HEK293 (cell line): ENCODE results near the gene SLC66A2.
"Not testable (repeated sequence)": the region's sequence is repeated elsewhere in the genome, so short reads cannot be mapped to it uniquely, and the experiment has no call there.

Experiments used
- CTCF ChIA-PET: fragments of 350-600 bp; formaldehyde crosslinking; extraction: SDS; loops from one replicate; lab custom pipeline; 2021; ENCODE audit warnings: antibody characterized with exemption; lab: Yijun Ruan, JAX
- POLR2A ChIA-PET: fragments of 300-600 bp; formaldehyde crosslinking; extraction: SDS; loops from one replicate; lab custom pipeline; 2020; ENCODE audit warnings: antibody characterized with exemption, inconsistent platforms; lab: Yijun Ruan, JAX
- H3K27ac ChIP-seq: fragments of 200-500 bp; sonication (Bioruptor generic); 2 replicates; pipeline ENCODE4 v1.5.1; 2014; ENCODE audit warnings: low read depth, low read length, control low read depth, inconsistent platforms; ENCODE audit errors: extremely low read depth
- H3K36me3 ChIP-seq, 2 experiments: fragments of 200-500 bp in 1 of 2; sonication (Bioruptor generic) in 1 of 2; 1 replicate in 1 of 2; 2 replicates in 1 of 2; pipeline ENCODE4 v1.5.1; 2014 to 2017; ENCODE audit warnings: inconsistent platforms in 2 of 2, low read length in 2 of 2; ENCODE audit not compliant: control insufficient read depth in 2 of 2, insufficient read depth in 1 of 2
- H3K4me1 ChIP-seq: fragments of 200-500 bp; sonication (Bioruptor generic); 2 replicates; pipeline ENCODE4 v1.5.1; 2014; ENCODE audit warnings: mild to moderate bottlenecking, low read length, inconsistent platforms; ENCODE audit not compliant: control insufficient read depth, insufficient read depth
- H3K4me3 ChIP-seq: 2 replicates; pipeline ENCODE4 v1.5.1; 2011; ENCODE audit warnings: low read depth, mild to moderate bottlenecking, control low read depth, low read length, moderate library complexity
- H3K9me3 ChIP-seq: fragments of 200-500 bp; sonication (Bioruptor generic); 2 replicates; pipeline ENCODE4 v1.5.1; 2014; ENCODE audit warnings: low read depth, low read length, inconsistent platforms; ENCODE audit not compliant: control insufficient read depth, insufficient read depth
- AEBP2 ChIP-seq: fragments of 450-650 bp; formaldehyde crosslinking; IDR thresholded peaks from 2 replicates; pipeline ENCODE4 v1.5.1; 2016; ENCODE audit warnings: missing biosample characterization, missing genetic modification characterization, borderline replicate concordance
- GLIS1 ChIP-seq: fragments of 450-650 bp; formaldehyde crosslinking; IDR thresholded peaks from 2 replicates; pipeline ENCODE4 v1.5.1; 2016; ENCODE audit warnings: missing biosample characterization, missing genetic modification characterization
- KLF1 ChIP-seq: fragments of 450-650 bp; formaldehyde crosslinking; IDR thresholded peaks from 2 replicates; pipeline ENCODE4 v1.5.1; 2016; ENCODE audit warnings: missing biosample characterization, missing genetic modification characterization
- KLF17 ChIP-seq: fragments of 450-650 bp; formaldehyde crosslinking; IDR thresholded peaks from 2 replicates; pipeline ENCODE4 v1.5.1; 2016; ENCODE audit warnings: missing biosample characterization, missing genetic modification characterization
- KLF7 ChIP-seq: fragments of 450-650 bp; formaldehyde crosslinking; IDR thresholded peaks from 2 replicates; pipeline ENCODE4 v1.5.1; 2016; ENCODE audit warnings: missing biosample characterization, missing genetic modification characterization, borderline replicate concordance
- KLF9 ChIP-seq: fragments of 450-650 bp; formaldehyde crosslinking; IDR thresholded peaks from 2 replicates; pipeline ENCODE4 v1.5.1; 2016; ENCODE audit warnings: missing biosample characterization, missing genetic modification characterization, low read depth
- SP7 ChIP-seq: fragments of 450-650 bp; formaldehyde crosslinking; IDR thresholded peaks from 2 replicates; pipeline ENCODE4 v1.5.1; 2016; ENCODE audit warnings: missing biosample characterization, missing genetic modification characterization
- WT1 ChIP-seq: fragments of 450-650 bp; formaldehyde crosslinking; IDR thresholded peaks from 2 replicates; pipeline ENCODE4 v1.5.1; 2016; ENCODE audit warnings: missing biosample characterization, missing genetic modification characterization
- ZBTB48 ChIP-seq: fragments of 450-650 bp; formaldehyde crosslinking; IDR thresholded peaks from 2 replicates; pipeline ENCODE4 v1.5.1; 2016; ENCODE audit warnings: missing biosample characterization, missing genetic modification characterization
- ZNF10 ChIP-seq: fragments of 450-650 bp; formaldehyde crosslinking; IDR thresholded peaks from 2 replicates; pipeline ENCODE4 v1.5.1; 2017; ENCODE audit warnings: missing biosample characterization, missing genetic modification characterization
- ZNF121 ChIP-seq: fragments of 450-650 bp; formaldehyde crosslinking; IDR thresholded peaks from 2 replicates; pipeline ENCODE4 v1.5.1; 2016; ENCODE audit warnings: missing biosample characterization, missing genetic modification characterization
- ZNF140 ChIP-seq: fragments of 450-650 bp; formaldehyde crosslinking; IDR thresholded peaks from 2 replicates; pipeline ENCODE4 v1.5.1; 2016; ENCODE audit warnings: missing biosample characterization, missing genetic modification characterization
- ZNF155 ChIP-seq: fragments of 450-650 bp; formaldehyde crosslinking; IDR thresholded peaks from 2 replicates; pipeline ENCODE4 v1.5.1; 2016; ENCODE audit warnings: missing biosample characterization, missing genetic modification characterization
- ZNF335 ChIP-seq: fragments of 450-650 bp; formaldehyde crosslinking; conservative IDR thresholded peaks from 2 replicates; pipeline ENCODE4 v1.5.1; 2016; ENCODE audit warnings: missing biosample characterization, missing genetic modification characterization
- ZNF416 ChIP-seq: fragments of 450-650 bp; formaldehyde crosslinking; IDR thresholded peaks from 2 replicates; pipeline ENCODE4 v1.5.1; 2016; ENCODE audit warnings: missing biosample characterization, missing genetic modification characterization
- ZNF513 ChIP-seq: fragments of 450-650 bp; IDR thresholded peaks from 2 replicates; pipeline ENCODE4 v1.5.1; 2018; ENCODE audit warnings: missing biosample characterization, missing genetic modification characterization
- ZNF558 ChIP-seq: fragments of 450-650 bp; formaldehyde crosslinking; IDR thresholded peaks from 2 replicates; pipeline ENCODE4 v1.5.1; 2016; ENCODE audit warnings: missing biosample characterization, missing genetic modification characterization
- ZNF645 ChIP-seq: fragments of 450-650 bp; formaldehyde crosslinking; IDR thresholded peaks from 2 replicates; pipeline ENCODE4; 2016; ENCODE audit warnings: missing biosample characterization, missing genetic modification characterization
- ZSCAN4 ChIP-seq: fragments of 450-650 bp; formaldehyde crosslinking; IDR thresholded peaks from 2 replicates; pipeline ENCODE4 v1.5.1; 2017; ENCODE audit warnings: missing biosample characterization, missing genetic modification characterization
- ZXDB ChIP-seq: fragments of 450-650 bp; formaldehyde crosslinking; IDR thresholded peaks from 2 replicates; pipeline ENCODE4 v1.5.1; 2016; ENCODE audit warnings: missing biosample characterization, missing genetic modification characterization

Gene SLC66A2

GRCh38 chr18:79960161-79960801 lies 8.8 kb upstream of the SLC66A2 start:
- POLR2A ChIA-PET: interaction anchor here (1.3 kb wide), 1 partner anchor 9 kb away, joined by 3 read pairs; the partner anchor contains the start of gene SLC66A2
- H3K4me3 ChIP-seq, H3K27ac ChIP-seq: not testable (repeated sequence)

GRCh38 chr18:79958981-79959380 lies 7.5 kb upstream of the SLC66A2 start:
- TF ChIP-seq ZNF140 (tag by site-specific recombination) (no peak), ZNF121 (tag by site-specific recombination) (peak; percentile 66; the same call in 1 of the 2 replicates)
- no peak overlapping the region for H3K4me3 ChIP-seq
- no peak overlapping the region for H3K27ac ChIP-seq
- no peaks in the 10 kb centered on the region for H3K9me3 ChIP-seq
- no peaks in the 10 kb centered on the region for H3K36me3 ChIP-seq
- peaks cover 14% of the 10 kb centered on the region for H3K4me1 ChIP-seq
- CTCF ChIA-PET: no interaction called here
- POLR2A ChIA-PET: interaction anchor here (1.3 kb wide), 1 partner anchor 7 kb away, joined by 3 read pairs; the partner anchor contains the start of gene SLC66A2

More at GRCh38 chr18:79960161-79960801, 8.8 kb upstream of the SLC66A2 start:
- H3K9me3 ChIP-seq, CTCF ChIA-PET, H3K36me3 ChIP-seq: not testable (repeated sequence)
- H3K4me1 ChIP-seq: peaks cover 13% of the 10 kb centered on the region
- TF ChIP-seq SP7 (tag by site-specific recombination) (0 out of 2 replicates have a peak, but pooled peaks have one; percentile 40), WT1 (tag by site-specific recombination) (peak; percentile 97), KLF17 (tag by site-specific recombination) (peak; percentile 69; the same call in 1 of the 2 replicates), ZSCAN4 (0 out of 2 replicates have a peak, but pooled peaks have one; percentile 14), ZXDB (peak; percentile 24; the same call in 1 of the 2 replicates), ZBTB48 (tag by site-specific recombination) (peak; percentile 57; the same call in 1 of the 2 replicates), KLF1 (tag by site-specific recombination) (peak; percentile 96), KLF7 (tag by site-specific recombination) (peak; percentile 22; the same call in 1 of the 2 replicates)

- peaks cover 0 to 3% of the 10 kb centered on the region in 2 experiments; a peak in 1 of 3 replicates for H3K36me3 ChIP-seq
- POLR2A ChIA-PET: interaction anchor here (0.8 to 1.0 kb wide), 2 partner anchors 33 to 277 kb away, joined by 3 to 4 read pairs; no protein-coding TSS in a partner anchor
- H3K4me3 ChIP-seq: no peak overlapping the region
- peaks cover 14% of the 10 kb centered on the region for H3K4me1 ChIP-seq
- no peak overlapping the region for H3K27ac ChIP-seq
- no peaks in the 10 kb centered on the region for H3K9me3 ChIP-seq
- peak; percentile 83 for TF ChIP-seq ZNF558
- no peak for TF ChIP-seq ZNF155 (tag by site-specific recombination)
- CTCF ChIA-PET: no interaction called here
Measured at GRCh38 chr18:79956276-79956675, 4.8 kb upstream of the SLC66A2 start.

- ChIA-PET CTCF (interaction anchor here (0.6 kb wide), 1 partner anchor 79 kb away, joined by 3 read pairs; no protein-coding TSS in a partner anchor), POLR2A (no interaction called here)
- H3K9me3 ChIP-seq: no peaks in the 10 kb centered on the region
- H3K36me3 ChIP-seq: peaks cover 0 to 3% of the 10 kb centered on the region in 2 experiments; a peak in 1 of 3 replicates
- TF ChIP-seq AEBP2 (tag by site-specific recombination) (no peak), KLF9 (tag by site-specific recombination) (no peak), ZNF335 (tag by site-specific recombination) (no peak), ZNF10 (tag by site-specific recombination) (no peak), ZNF513 (no peak), GLIS1 (0 out of 2 replicates have a peak, but pooled peaks have one; percentile 9), ZNF416 (tag by site-specific recombination) (no peak), ZNF645 (tag by site-specific recombination) (no peak)
- H3K4me1 ChIP-seq: peaks cover 10% of the 10 kb centered on the region
- H3K4me3 ChIP-seq: no peak overlapping the region
- no peak overlapping the region for H3K27ac ChIP-seq
Measured at GRCh38 chr18:79955302-79956075, 4.0 kb upstream of the SLC66A2 start.
